Liver (tissue), 9 donors: ENCODE results near the gene SLC15A5. TPM values are rescaled to one million over a fixed set of nuclear protein-coding genes. Genes with fewer than 3 reads are reported as not detected.

ENCODE experiments used
- DNase-seq: peaks from one replicate; pipeline ENCODE4 v3.0.0-alpha.2; 2017; ENCODE audit warnings: low spot score
- H3K27ac ChIP-seq, 2 donors: one replicate each; pipeline ENCODE4 v1.7.0; 2013; ENCODE audit warnings: inconsistent platforms in 2 of 2, low read length in 2 of 2, control low read depth in 1 of 2, low read depth in 1 of 2, mild to moderate bottlenecking in 1 of 2
- H3K27me3 ChIP-seq, 4 donors: one replicate each; pipeline versions ENCODE4 v1.6.1 to v1.7.0; 2013; ENCODE audit warnings: low read length in 3 of 4, inconsistent platforms in 1 of 4, mild to moderate bottlenecking in 1 of 4, moderate library complexity in 1 of 4; ENCODE audit not compliant: control insufficient read depth in 4 of 4, insufficient read depth in 4 of 4
- H3K36me3 ChIP-seq, 4 donors: one replicate each; pipeline versions ENCODE4 v1.6.1 to v1.7.0; 2013; ENCODE audit warnings: low read length in 3 of 4, mild to moderate bottlenecking in 3 of 4, low read depth in 1 of 4, moderate library complexity in 1 of 4; ENCODE audit not compliant: control insufficient read depth in 4 of 4, insufficient read depth in 3 of 4
- H3K4me1 ChIP-seq, 4 donors: one replicate each; pipeline versions ENCODE4 v1.6.1 to v1.7.0; 2013; ENCODE audit warnings: low read length in 3 of 4, mild to moderate bottlenecking in 3 of 4, moderate library complexity in 1 of 4; ENCODE audit not compliant: control insufficient read depth in 4 of 4, insufficient read depth in 4 of 4
- H3K4me3 ChIP-seq, 3 donors: one replicate each; pipeline versions ENCODE4 v1.6.1 to v1.7.0; 2013; ENCODE audit warnings: low read length in 3 of 3, control low read depth in 1 of 3, low read depth in 1 of 3, mild to moderate bottlenecking in 1 of 3
- H3K9ac ChIP-seq, 2 donors: one replicate each; pipeline ENCODE4 v1.7.0; 2013; ENCODE audit warnings: low read length in 2 of 2, mild to moderate bottlenecking in 2 of 2, moderate library complexity in 2 of 2, control low read depth in 1 of 2, low read depth in 1 of 2
- H3K9me3 ChIP-seq, 4 donors: one replicate each; pipeline versions ENCODE4 v1.6.1 to v1.7.0; 2013; ENCODE audit warnings: low read length in 3 of 4; ENCODE audit not compliant: control insufficient read depth in 4 of 4
- ATF3 ChIP-seq: IDR thresholded peaks from 2 replicates; pipeline ENCODE4 v1.6.1; 2016; ENCODE audit warnings: antibody characterized with exemption
- EGR1 ChIP-seq, 2 donors: IDR thresholded peaks; 2 replicates each; pipeline ENCODE4 v1.6.1; 2016 to 2018; ENCODE audit warnings: antibody characterized with exemption in 2 of 2, low read depth in 2 of 2
- FOXA1 ChIP-seq: IDR thresholded peaks from 2 replicates; pipeline ENCODE4 v1.6.1; 2016; ENCODE audit warnings: antibody characterized with exemption
- FOXA2 ChIP-seq: IDR thresholded peaks from 2 replicates; pipeline ENCODE4 v1.6.1; 2016; ENCODE audit warnings: antibody characterized with exemption
- GABPA ChIP-seq, 2 donors: IDR thresholded peaks in 1 of 2; conservative IDR thresholded peaks in 1 of 2; 2 replicates each; pipeline ENCODE4 v1.6.1; 2016; ENCODE audit warnings: antibody characterized with exemption in 2 of 2, mild to moderate bottlenecking in 1 of 2, moderate library complexity in 1 of 2
- HNF4A ChIP-seq, 2 donors: conservative IDR thresholded peaks; 2 replicates each; pipeline ENCODE4 v1.6.1; 2016; ENCODE audit warnings: antibody characterized with exemption in 2 of 2, mild to moderate bottlenecking in 2 of 2
- HNF4G ChIP-seq: IDR thresholded peaks from 2 replicates; pipeline ENCODE4 v1.6.1; 2016; ENCODE audit warnings: antibody characterized with exemption
- JUND ChIP-seq, 2 donors: IDR thresholded peaks; 2 replicates each; pipeline ENCODE4 v1.6.1; 2016; ENCODE audit warnings: antibody characterized with exemption in 2 of 2
- NR2F2 ChIP-seq: IDR thresholded peaks from 2 replicates; pipeline ENCODE4 v1.6.1; 2016; ENCODE audit warnings: antibody characterized with exemption
- RAD21 ChIP-seq, 2 donors: IDR thresholded peaks; 2 replicates each; pipeline ENCODE4 v1.6.1; 2016; ENCODE audit warnings: antibody characterized with exemption in 2 of 2, mild to moderate bottlenecking in 2 of 2
- REST ChIP-seq: IDR thresholded peaks from 2 replicates; pipeline ENCODE4 v1.6.1; 2016; ENCODE audit warnings: antibody characterized with exemption, mild to moderate bottlenecking
- RXRA ChIP-seq, 2 donors: IDR thresholded peaks; 2 replicates each; pipeline ENCODE4 v1.6.1; 2017 to 2018; ENCODE audit warnings: antibody characterized with exemption in 2 of 2, mild to moderate bottlenecking in 1 of 2
- SP1 ChIP-seq: IDR thresholded peaks from 2 replicates; pipeline ENCODE4 v1.6.1; 2018; ENCODE audit warnings: antibody characterized with exemption, mild to moderate bottlenecking
- TAF1 ChIP-seq: conservative IDR thresholded peaks from 2 replicates; pipeline ENCODE4 v1.6.1; 2016; ENCODE audit warnings: antibody characterized with exemption, mild to moderate bottlenecking
- YY1 ChIP-seq: IDR thresholded peaks from 2 replicates; pipeline ENCODE4 v1.6.1; 2016; ENCODE audit warnings: antibody characterized with exemption, mild to moderate bottlenecking
- ZBTB33 ChIP-seq: IDR thresholded peaks from 2 replicates; pipeline ENCODE4 v1.6.1; 2016; ENCODE audit warnings: antibody characterized with exemption
- WGBS: extraction: QIAGEN DNeasy Blood & Tissue Kit; methylation state at CpG from one replicate; pipeline ENCODE4 v1.1.7; 2013; 5-methylcytosine and 5-hydroxymethylcytosine counted together
- polyA plus RNA-seq, 2 donors: library from polyadenylated mRNA; stranded (reverse) in 1 of 2; unstranded in 1 of 2; fragments of 200-250 nt in 1 of 2; fragments of >200 nt in 1 of 2; fragmentation: Nextera tagmentation in 1 of 2; extraction: Ambion mirVana in 1 of 2; gene quantifications; one replicate each; pipeline versions ENCODE4 v1.2.1 to v1.2.3, GENCODE V29; 2013 to 2015
- total RNA-seq, 2 donors: library from RNA; depleted of rRNA; stranded (reverse); fragments of >200 nt; gene quantifications; one replicate each; pipeline ENCODE4 v1.2.3, GENCODE V29; 2014
- TF ChIP-seq, protein P1 (sequence below): IDR thresholded peaks from 2 replicates; pipeline ENCODE4 v1.6.1; 2016; ENCODE audit warnings: antibody characterized with exemption
- TF ChIP-seq, protein P2 (sequence below): fragments of 150-350 bp; IDR thresholded peaks from 2 replicates; pipeline ENCODE4 v1.5.1; 2017; ENCODE audit warnings: improper control_type of control experiment, low read depth, low read length; ENCODE audit not compliant: missing input control
- donor health status: healthy.
- donor health status: healthy.
- donor health status: healthy.
- donor health status: healthy.
- donor health status: healthy.

Gene SLC15A5
- total and polyA plus RNA-seq, 4 donors: not detected

- Histone ChIP-seq H3K27me3 (no peaks in the 10 kb centered on the region), H3K27ac (no peak overlapping the region), H3K9me3 (no peaks in the 10 kb centered on the region), H3K4me1 (no peaks in the 10 kb centered on the region), H3K4me3 (no peak overlapping the region), H3K9ac (no peak overlapping the region), H3K36me3 (no peaks in the 10 kb centered on the region)
- 89% methylated on average over 7 of the region's 7 CpGs for WGBS
- TF ChIP-seq, protein P1, sequence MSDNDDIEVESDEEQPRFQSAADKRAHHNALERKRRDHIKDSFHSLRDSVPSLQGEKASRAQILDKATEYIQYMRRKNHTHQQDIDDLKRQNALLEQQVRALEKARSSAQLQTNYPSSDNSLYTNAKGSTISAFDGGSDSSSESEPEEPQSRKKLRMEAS: no peak
- TF ChIP-seq ZBTB33 (no peak), TAF1 (no peak), NR2F2 (no peak), RXRA (IDR thresholded peaks at IDR 0.05) (no peak), GABPA (IDR thresholded peaks at IDR 0.05 in 1 of 2, conservative IDR thresholded peaks at IDR 0.05 in 1 of 2) (no peak), RAD21 (IDR thresholded peaks at IDR 0.05) (no peak), HNF4A (conservative IDR thresholded peaks at IDR 0.05) (no peak), REST (no peak), HNF4G (no peak), SP1 (no peak), ATF3 (no peak), JUND (IDR thresholded peaks at IDR 0.05) (no peak), FOXA2 (no peak), YY1 (no peak), EGR1 (IDR thresholded peaks at IDR 0.05; ENCODE audit: low read depth in 2 of 2) (no peak)
- TF ChIP-seq, protein P2, sequence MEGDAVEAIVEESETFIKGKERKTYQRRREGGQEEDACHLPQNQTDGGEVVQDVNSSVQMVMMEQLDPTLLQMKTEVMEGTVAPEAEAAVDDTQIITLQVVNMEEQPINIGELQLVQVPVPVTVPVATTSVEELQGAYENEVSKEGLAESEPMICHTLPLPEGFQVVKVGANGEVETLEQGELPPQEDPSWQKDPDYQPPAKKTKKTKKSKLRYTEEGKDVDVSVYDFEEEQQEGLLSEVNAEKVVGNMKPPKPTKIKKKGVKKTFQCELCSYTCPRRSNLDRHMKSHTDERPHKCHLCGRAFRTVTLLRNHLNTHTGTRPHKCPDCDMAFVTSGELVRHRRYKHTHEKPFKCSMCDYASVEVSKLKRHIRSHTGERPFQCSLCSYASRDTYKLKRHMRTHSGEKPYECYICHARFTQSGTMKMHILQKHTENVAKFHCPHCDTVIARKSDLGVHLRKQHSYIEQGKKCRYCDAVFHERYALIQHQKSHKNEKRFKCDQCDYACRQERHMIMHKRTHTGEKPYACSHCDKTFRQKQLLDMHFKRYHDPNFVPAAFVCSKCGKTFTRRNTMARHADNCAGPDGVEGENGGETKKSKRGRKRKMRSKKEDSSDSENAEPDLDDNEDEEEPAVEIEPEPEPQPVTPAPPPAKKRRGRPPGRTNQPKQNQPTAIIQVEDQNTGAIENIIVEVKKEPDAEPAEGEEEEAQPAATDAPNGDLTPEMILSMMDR: no peak
- no peak for DNase-seq
Measured at GRCh38 chr12:16183541-16183940, 93.9 kb downstream of the SLC15A5 start.

DNA sequence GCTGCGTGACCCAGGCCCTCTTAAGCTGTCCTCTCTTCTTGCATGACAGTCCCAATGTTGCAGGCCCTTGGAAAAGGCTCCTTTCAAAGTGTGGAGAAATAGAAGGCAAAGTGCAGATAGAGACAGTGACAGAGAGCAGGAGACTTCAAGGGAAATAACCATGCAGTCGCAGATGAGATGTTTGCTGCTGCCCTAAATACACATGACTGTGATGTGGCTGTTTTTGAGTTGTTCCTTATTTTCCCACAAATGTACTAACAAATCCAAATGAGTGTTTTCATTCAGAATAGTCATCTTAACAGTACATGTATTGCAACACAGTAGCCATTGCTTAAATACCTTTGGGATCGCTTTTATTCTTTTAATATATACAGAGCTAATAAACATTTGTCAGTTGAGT is 101.6 kb downstream of the SLC15A5 start:
- Histone ChIP-seq H3K4me3 (no peak overlapping the region), H3K9me3 (no peaks in the 10 kb centered on the region), H3K27me3 (no peaks in the 10 kb centered on the region), H3K27ac (no peak overlapping the region), H3K9ac (no peak overlapping the region), H3K36me3 (no peaks in the 10 kb centered on the region), H3K4me1 (no peaks in the 10 kb centered on the region)
- TF ChIP-seq ZBTB33: no peak
- TF ChIP-seq SP1: no peak
- TF ChIP-seq JUND (IDR thresholded peaks at IDR 0.05): no peak
- no peak for TF ChIP-seq FOXA1
- no peak for TF ChIP-seq RAD21 (IDR thresholded peaks at IDR 0.05)
- no peak for TF ChIP-seq NR2F2
- TF ChIP-seq HNF4A (conservative IDR thresholded peaks at IDR 0.05): no peak
- no peak for TF ChIP-seq RXRA (IDR thresholded peaks at IDR 0.05)
- TF ChIP-seq TAF1: no peak
- TF ChIP-seq FOXA2: no peak
- TF ChIP-seq REST: no peak
- no peak for DNase-seq
- 88% methylated on average over 3 of the region's 3 CpGs for WGBS
